Immature natural killer cell (primary cell): ENCODE results near the gene SLC9A9. TPM values are rescaled to one million over a fixed set of nuclear protein-coding genes. Genes with fewer than 3 reads are reported as not detected.
A peak's percentile ranks its signal among the peaks of the same experiment; 100 is the strongest.

Source experiments
- DNase-seq, 3 donors: peaks; one replicate each; pipeline ENCODE4 v3.0.0; 2022; ENCODE audit warnings: mixed read lengths in 1 of 3
- H3K27ac Mint-ChIP-seq, 6 donors: one replicate each; pipeline ENCODE4 v1.8.0; 2020; ENCODE audit warnings: mixed read lengths in 6 of 6, mild to moderate bottlenecking in 5 of 6, inconsistent platforms in 4 of 6, moderate library complexity in 3 of 6
- H3K27me3 Mint-ChIP-seq, 3 donors: one replicate each; pipeline ENCODE4 v1.8.0; 2020 to 2021; ENCODE audit warnings: low read depth in 3 of 3, mild to moderate bottlenecking in 3 of 3, mixed read lengths in 3 of 3, moderate library complexity in 3 of 3, inconsistent platforms in 1 of 3
- H3K36me3 Mint-ChIP-seq, 3 donors: one replicate each; pipeline ENCODE4 v1.8.0; 2020; ENCODE audit warnings: mixed read lengths in 3 of 3, inconsistent platforms in 2 of 3, mild to moderate bottlenecking in 2 of 3
- H3K4me1 Mint-ChIP-seq, 2 donors: one replicate each; pipeline ENCODE4 v1.8.0; 2020; ENCODE audit warnings: inconsistent platforms in 2 of 2, mild to moderate bottlenecking in 2 of 2, mixed read lengths in 2 of 2, moderate library complexity in 1 of 2
- H3K4me3 Mint-ChIP-seq, 5 donors: one replicate each; pipeline ENCODE4 v1.8.0; 2020; ENCODE audit warnings: mild to moderate bottlenecking in 5 of 5, mixed read lengths in 5 of 5, inconsistent platforms in 3 of 5, moderate library complexity in 3 of 5
- H3K9me3 Mint-ChIP-seq, 6 donors: one replicate each; pipeline ENCODE4 v1.8.0; 2020; ENCODE audit warnings: mild to moderate bottlenecking in 6 of 6, mixed read lengths in 6 of 6, inconsistent platforms in 4 of 6, moderate library complexity in 3 of 6
- polyA plus RNA-seq, 3 donors: library from polyadenylated mRNA; unstranded; fragments of 300-500 nt; fragmentation: Illumina TruSeq; gene quantifications; one replicate each; pipeline ENCODE4 v1.2.3, GENCODE V29; 2021

SLC9A9 gene
- polyA plus RNA-seq, 3 donors from 2014 or later = 17.2 to 21.3 (median 19.7) TPM

DNA sequence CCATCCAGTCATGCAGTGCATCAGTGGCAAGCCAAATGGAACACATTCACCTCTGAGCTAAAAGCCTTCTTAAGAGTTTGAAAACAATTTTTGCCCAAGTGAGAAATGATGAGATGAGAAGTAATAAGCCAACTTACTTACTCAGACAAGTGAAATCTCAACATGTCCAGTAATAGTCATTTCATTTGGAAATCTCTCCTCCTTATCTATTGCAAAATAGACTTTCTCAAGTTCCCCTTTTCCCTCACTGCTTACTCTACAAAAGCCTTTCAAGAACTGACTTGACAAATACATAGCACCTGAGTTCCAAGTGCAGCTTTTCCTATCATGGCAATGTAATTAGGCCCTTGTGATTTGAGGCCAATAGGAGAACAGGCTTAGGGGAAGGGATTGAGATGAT, 282.3 kb downstream of the SLC9A9 start:
- Mint-ChIP-seq H3K4me1 (no peaks in the 10 kb centered on the region), H3K27me3 (peaks cover 0 to 2% (median 2%) of the 10 kb centered on the region in 3 donors), H3K9me3 (no peaks in the 10 kb centered on the region), H3K36me3 (peaks cover 0 to 6% (median 4%) of the 10 kb centered on the region in 3 donors), H3K4me3 (no peak overlapping the region), H3K27ac (no peak overlapping the region)
- DNase-seq = no peak

DNA sequence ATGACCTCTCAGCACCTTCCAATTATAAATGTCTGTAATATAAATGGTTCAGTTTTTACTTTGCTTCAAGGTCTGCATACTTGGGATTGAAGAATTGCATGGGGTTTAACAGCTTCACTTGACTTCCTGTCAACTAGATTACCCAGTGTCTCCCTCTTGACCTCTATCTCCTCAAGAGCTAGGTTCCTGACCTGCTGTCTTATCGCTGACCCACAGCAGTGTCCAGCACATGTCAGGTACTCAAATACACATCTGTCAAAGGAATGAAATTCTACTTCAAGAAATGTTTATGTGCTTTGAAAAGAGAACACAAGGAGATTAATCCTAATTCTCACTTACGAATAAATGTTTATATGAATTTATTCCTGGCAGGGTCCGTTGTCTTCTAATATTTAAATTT, 284.5 kb downstream of the SLC9A9 start:
- DNase-seq = no peak
- H3K9me3 Mint-ChIP-seq = no peaks in the 10 kb centered on the region
- H3K27ac Mint-ChIP-seq = no peak overlapping the region
- H3K27me3 Mint-ChIP-seq = peaks cover 0 to 2% (median 2%) of the 10 kb centered on the region in 3 donors
- H3K4me1 Mint-ChIP-seq = no peaks in the 10 kb centered on the region
- peaks cover 0 to 10% (median 7%) of the 10 kb centered on the region in 3 donors for H3K36me3 Mint-ChIP-seq
- H3K4me3 Mint-ChIP-seq = no peak overlapping the region

DNA sequence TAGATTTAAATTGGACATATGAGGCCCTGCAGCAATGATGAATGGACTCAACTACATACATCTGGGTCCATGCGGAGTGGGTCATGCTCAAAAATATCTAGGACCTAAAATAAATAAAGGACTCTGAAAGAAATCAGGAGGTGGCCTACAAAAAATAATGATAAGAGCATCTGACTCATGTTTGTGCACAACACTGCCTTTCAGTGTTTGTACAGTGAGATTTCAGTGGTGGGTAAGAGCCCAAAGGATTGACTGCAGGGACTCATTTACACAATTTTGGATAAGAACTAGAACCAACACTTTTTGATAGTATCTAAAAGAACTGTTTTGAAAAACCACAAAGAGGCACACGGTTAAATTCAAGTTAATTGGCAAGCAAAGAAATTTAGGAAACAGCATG, 285.5 kb downstream of the SLC9A9 start:
- peaks cover 0 to 3% (median 2%) of the 10 kb centered on the region in 3 donors for H3K27me3 Mint-ChIP-seq
- no peaks in the 10 kb centered on the region for H3K4me1 Mint-ChIP-seq
- no peak for DNase-seq
- no peak overlapping the region for H3K4me3 Mint-ChIP-seq
- H3K27ac Mint-ChIP-seq = no peak overlapping the region
- peaks cover 0 to 14% (median 11%) of the 10 kb centered on the region in 3 donors for H3K36me3 Mint-ChIP-seq
- peaks cover 0 to 5% (median under 1%) of the 10 kb centered on the region in 6 donors for H3K9me3 Mint-ChIP-seq

DNA sequence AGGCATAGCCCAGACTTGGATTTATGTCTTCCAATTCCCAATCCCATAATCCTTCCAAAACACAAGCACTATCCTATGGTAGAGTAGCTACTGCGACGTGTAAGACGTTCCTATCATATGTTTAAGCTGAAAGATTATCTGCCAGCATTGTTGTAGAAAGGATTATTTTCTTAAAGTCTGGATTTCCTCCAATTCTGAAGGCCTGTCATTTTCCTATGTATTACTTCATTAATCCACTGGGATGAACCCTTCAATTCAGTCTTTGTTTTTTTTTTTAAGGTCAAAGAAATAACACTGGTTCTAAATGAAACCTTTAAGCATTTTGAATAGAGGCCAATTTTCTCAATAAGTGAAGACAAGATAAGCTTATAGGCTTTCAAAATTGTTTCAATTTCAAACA, 289.0 kb downstream of the SLC9A9 start:
- Mint-ChIP-seq H3K27me3 (peaks cover 0 to 5% (median 2%) of the 10 kb centered on the region in 3 donors), H3K27ac (no peak overlapping the region), H3K4me3 (no peak overlapping the region), H3K4me1 (no peaks in the 10 kb centered on the region), H3K9me3 (peaks cover 0 to 11% (median 3%) of the 10 kb centered on the region in 6 donors), H3K36me3 (peaks cover 6 to 26% (median 18%) of the 10 kb centered on the region in 3 donors)
- no peak for DNase-seq

DNA sequence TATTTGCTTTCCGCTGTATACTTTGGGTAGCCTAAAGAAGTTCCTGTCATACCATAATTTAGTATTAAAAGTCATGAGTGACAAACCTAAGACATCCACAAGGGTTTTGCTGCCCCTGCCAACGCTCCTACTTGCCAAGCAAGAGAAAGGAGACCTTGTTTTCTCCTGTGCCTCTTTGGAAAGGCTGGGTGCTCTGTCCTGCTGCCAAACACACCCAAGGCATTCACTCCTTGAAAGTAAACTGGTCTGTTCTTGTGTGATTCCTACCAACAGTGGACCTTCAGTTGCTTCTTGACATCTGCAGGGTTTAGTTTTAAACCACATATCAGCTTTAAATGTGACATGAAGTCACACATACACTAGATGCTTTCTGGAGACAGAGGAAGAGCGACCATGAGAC, 295.4 kb downstream of the SLC9A9 start:
- Mint-ChIP-seq H3K27ac (no peak overlapping the region), H3K4me1 (no peaks in the 10 kb centered on the region), H3K27me3 (peaks cover 0 to 2% (median 0%) of the 10 kb centered on the region in 3 donors), H3K4me3 (no peak overlapping the region), H3K36me3 (peaks cover 31 to 51% (median 42%) of the 10 kb centered on the region in 3 donors), H3K9me3 (peaks cover 0 to 7% (median 3%) of the 10 kb centered on the region in 6 donors)
- no peak for DNase-seq

DNA sequence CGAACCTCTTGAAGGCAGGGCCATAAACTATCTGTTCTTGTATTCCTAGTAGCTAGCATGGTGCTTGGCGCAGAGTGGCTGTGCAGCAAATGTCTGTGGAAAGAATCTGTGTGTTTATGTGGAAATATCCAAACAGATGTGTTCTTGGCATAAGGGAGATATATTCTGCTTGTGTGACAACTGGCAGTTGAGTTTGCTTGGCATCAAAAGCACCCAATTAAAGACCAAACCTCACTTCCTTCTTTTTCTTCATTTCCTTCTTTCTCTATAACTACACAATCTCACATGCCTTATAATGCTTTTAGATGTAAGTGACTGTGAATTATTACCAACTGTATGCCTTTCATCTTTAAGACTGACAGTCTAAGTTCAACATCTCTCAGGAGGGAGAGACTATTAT, 296.5 kb downstream of the SLC9A9 start:
- H3K27ac Mint-ChIP-seq = no peak overlapping the region
- DNase-seq = no peak
- H3K27me3 Mint-ChIP-seq = no peaks in the 10 kb centered on the region
- H3K9me3 Mint-ChIP-seq = no peaks in the 10 kb centered on the region
- no peaks in the 10 kb centered on the region for H3K4me1 Mint-ChIP-seq
- peaks cover 35 to 55% (median 49%) of the 10 kb centered on the region in 3 donors for H3K36me3 Mint-ChIP-seq
- H3K4me3 Mint-ChIP-seq = no peak overlapping the region

DNA sequence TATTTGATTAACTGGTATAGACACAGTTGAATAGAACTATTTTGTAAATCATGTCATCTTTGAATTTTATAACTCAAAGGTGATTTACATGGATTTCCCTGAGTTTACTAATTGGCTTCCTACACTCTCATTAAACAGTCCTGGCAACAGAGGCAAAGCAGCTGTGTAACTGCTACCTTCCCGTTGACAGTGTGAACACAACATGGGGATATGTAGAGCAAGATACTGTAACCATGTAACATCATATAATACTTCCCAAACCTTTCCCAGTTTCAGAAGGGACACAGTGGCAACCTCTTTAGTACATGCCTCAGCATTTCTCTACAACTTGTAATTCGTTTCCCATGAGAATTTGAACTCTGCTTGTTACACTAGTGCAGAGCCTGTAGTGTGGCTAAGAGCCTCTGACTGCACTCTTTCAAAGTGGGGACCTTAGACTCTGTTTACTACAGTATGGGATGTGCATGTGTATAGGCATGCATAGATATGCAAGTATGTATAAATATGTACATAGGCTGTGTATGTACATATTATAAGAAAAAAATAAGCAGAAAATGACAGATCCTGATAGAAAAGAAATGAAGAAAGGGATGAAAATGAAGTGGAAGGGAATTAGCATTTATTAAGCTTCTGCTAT, 299.3 kb downstream of the SLC9A9 start:
- no peak overlapping the region for H3K4me3 Mint-ChIP-seq
- H3K36me3 Mint-ChIP-seq = peaks cover 40 to 68% (median 58%) of the 10 kb centered on the region in 3 donors
- no peaks in the 10 kb centered on the region for H3K9me3 Mint-ChIP-seq
- peaks cover 0 to 2% (median 0%) of the 10 kb centered on the region in 3 donors for H3K27me3 Mint-ChIP-seq
- no peak overlapping the region for H3K27ac Mint-ChIP-seq
- no peaks in the 10 kb centered on the region for H3K4me1 Mint-ChIP-seq
- DNase-seq = no peak

DNA sequence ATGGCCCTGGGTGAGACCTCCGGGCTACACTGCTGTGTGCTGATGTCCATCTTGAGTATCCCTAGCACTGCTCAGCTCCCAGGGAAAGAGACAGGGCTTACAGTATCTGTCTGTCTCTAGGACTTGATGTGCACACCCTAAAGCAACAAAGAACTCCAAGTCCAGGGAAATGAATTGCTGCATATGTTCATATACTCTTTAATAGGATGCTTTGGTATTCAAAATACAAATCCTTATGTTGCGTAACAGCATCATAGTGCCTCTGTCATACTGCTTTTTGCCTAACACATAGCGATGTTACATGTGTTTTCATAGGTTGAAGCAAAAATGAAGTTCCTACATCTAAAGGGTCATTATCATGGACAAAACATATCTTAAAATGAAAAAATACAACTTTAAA, 299.9 kb downstream of the SLC9A9 start:
- Mint-ChIP-seq H3K36me3 (peaks cover 40 to 68% (median 58%) of the 10 kb centered on the region in 3 donors), H3K4me3 (no peak overlapping the region), H3K9me3 (no peaks in the 10 kb centered on the region), H3K27ac (no peak overlapping the region), H3K4me1 (no peaks in the 10 kb centered on the region), H3K27me3 (peaks cover 0 to 2% (median 0%) of the 10 kb centered on the region in 3 donors)
- DNase-seq = no peak

DNA sequence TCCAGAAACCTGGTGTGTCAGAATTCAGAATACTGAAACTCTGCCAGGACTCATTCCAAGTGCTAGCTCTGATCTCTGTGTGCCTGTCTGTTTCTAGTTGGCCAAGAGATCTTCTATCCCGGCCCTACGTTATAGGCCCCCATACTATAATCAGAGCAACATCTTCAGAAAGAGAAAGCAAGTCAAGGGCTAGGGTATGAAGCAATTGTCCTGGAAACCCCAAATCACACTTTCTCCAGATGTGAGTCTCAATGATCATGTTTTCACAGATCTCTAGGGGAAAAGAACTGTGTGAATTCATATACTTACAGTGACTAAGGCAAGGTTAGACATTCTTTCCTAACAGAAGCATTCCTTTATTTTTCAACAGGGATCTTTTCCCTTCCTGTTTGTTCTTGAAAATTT, 309.7 kb downstream of the SLC9A9 start:
- Mint-ChIP-seq H3K27ac (no peak overlapping the region), H3K4me3 (no peak overlapping the region), H3K36me3 (peaks cover 3 to 14% (median 4%) of the 10 kb centered on the region in 3 donors), H3K27me3 (peaks cover 0 to 3% (median 1%) of the 10 kb centered on the region in 3 donors), H3K4me1 (peaks cover 9 to 13% of the 10 kb centered on the region in 2 donors), H3K9me3 (no peaks in the 10 kb centered on the region)
- no peak for DNase-seq

DNA sequence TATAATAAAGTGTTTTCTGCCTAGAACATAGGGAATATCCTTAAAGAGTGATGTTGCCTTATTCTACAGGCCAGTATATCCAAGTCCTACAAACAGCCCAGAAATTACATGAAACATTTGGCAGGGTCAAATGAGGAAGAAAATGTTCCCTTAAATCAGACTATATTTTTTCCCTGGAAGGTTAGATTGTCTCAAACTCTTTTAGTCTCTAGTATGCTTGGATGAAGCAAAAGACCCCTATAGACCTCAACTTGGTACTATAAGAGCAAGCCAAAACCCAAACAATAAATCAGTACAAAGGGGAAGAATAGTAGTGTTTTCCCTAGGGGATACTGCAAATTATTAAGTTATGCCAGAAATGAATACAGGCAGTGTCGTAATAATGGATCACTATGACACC, 310.2 kb downstream of the SLC9A9 start:
- peaks cover 0 to 3% (median 1%) of the 10 kb centered on the region in 3 donors for H3K27me3 Mint-ChIP-seq
- no peak overlapping the region for H3K27ac Mint-ChIP-seq
- H3K36me3 Mint-ChIP-seq = peaks cover 3 to 14% (median 4%) of the 10 kb centered on the region in 3 donors
- peaks cover 9 to 13% of the 10 kb centered on the region in 2 donors for H3K4me1 Mint-ChIP-seq
- H3K9me3 Mint-ChIP-seq = no peaks in the 10 kb centered on the region
- no peak for DNase-seq
- H3K4me3 Mint-ChIP-seq = no peak overlapping the region

DNA sequence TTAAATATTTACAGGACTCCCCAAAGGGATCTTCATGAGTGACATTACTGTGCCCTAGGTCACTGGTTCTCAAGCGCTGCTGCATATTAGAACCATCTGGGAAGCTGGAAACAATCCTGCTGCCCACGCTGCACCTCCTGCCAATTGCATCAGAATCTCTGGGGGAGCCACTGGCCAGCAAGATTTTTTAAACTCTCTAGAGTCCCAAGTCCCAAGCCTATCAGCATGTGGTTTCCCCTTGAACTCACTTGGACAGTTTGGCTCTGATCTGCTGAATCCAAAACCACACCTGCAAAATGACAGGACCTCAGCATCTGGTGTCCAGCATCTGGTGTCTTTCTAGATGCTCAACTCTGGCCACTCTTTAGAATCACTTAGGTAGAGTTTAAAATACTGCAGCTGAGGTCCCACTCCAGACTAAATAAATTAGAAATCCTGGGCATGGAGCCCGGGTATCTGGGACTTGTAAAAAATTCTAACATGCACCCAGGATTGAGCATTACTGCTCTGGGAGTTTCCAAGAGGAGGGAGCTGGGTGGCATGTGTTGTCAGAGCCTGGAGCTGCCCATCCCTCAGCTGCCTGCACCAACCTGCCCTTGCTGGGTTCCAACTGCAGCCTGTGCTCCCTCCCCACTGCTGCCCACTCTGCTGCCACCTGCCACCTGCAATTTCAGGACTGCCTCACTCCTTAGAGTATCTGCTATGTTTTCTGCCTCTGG, 311.3 kb downstream of the SLC9A9 start:
- Mint-ChIP-seq H3K36me3 (peaks cover 3 to 5% (median 4%) of the 10 kb centered on the region in 3 donors), H3K4me3 (no peak overlapping the region), H3K27me3 (peaks cover 0 to 3% (median 3%) of the 10 kb centered on the region in 3 donors), H3K27ac (no peak overlapping the region), H3K9me3 (no peaks in the 10 kb centered on the region), H3K4me1 (peaks cover 9 to 13% of the 10 kb centered on the region in 2 donors)
- DNase-seq = no peak

DNA sequence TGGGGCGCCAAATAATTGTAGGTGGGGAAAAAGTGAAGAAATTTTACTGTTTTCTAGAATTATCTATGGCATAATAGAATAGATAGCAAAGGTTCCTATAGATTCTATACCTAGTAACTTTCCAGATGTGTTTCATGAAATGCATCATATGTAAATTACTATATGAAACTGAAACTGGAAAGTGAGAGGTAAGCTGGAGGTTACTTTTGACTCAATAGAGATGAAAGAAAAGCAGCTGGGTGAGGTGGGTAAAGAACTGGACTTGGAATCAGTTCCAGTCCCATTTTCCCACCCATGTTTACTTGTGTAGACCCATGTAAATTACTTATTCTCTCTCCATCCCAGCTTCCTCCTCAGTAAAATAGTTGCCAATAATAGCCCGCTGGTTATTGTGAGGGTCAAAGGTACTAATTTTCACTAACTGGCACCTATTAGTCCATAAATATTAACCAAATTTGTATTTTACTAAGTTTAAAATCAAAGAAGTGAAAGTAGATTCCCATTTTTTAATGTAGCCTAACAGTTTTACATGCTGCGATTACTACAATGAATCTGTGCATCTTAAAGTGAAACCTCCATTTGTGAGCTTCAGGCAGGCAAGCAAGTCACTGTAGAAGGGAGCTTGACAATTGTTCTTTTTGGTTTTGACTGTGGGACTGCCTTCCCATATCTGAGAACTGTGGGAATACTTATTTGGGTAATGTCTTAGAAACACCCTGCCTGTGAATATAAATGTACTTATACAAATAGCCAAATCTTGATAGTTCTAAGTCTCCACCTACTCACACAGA, 312.1 kb downstream of the SLC9A9 start:
- peaks cover 3 to 5% (median 4%) of the 10 kb centered on the region in 3 donors for H3K36me3 Mint-ChIP-seq
- H3K27me3 Mint-ChIP-seq = peaks cover 0 to 3% (median 3%) of the 10 kb centered on the region in 3 donors
- no peak overlapping the region for H3K4me3 Mint-ChIP-seq
- no peaks in the 10 kb centered on the region for H3K9me3 Mint-ChIP-seq
- peak overlapping the region in 1 of 6 donors; percentile 64 for H3K27ac Mint-ChIP-seq
- H3K4me1 Mint-ChIP-seq = peaks cover 9 to 13% of the 10 kb centered on the region in 2 donors
- no peak for DNase-seq

DNA sequence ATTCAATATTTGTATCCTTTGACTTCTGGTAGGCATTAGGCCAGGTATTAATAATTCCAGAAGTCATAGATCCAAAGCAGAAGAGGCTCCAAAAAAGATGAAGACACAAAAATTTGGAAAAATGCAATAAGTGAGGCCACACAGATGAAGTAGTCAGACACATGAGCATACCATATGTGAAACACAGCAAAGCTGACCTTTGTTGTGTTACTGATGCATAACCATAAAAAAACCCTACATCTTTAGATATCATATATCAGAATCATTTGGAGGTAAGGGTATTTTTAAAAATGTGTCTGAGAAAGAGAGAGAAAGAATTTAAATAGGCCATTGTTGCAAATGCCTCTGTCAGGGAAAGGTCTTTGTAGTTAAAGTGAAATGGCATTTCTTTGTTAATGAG, 314.9 kb downstream of the SLC9A9 start:
- Mint-ChIP-seq H3K36me3 (peaks cover 0 to 5% (median 0%) of the 10 kb centered on the region in 3 donors), H3K27ac (no peak overlapping the region), H3K27me3 (peaks cover 0 to 2% (median 0%) of the 10 kb centered on the region in 3 donors), H3K9me3 (no peaks in the 10 kb centered on the region), H3K4me3 (no peak overlapping the region), H3K4me1 (peaks cover 21 to 25% of the 10 kb centered on the region in 2 donors)
- DNase-seq = no peak
